GM12865 (cell line): ENCODE measurements around the gene KRTAP4-6.

ENCODE experiments used
- DNase-seq: peaks from one replicate; pipeline ENCODE4 v3.0.0; 2010; ENCODE audit warnings: low read depth
- H3K4me3 ChIP-seq: 2 replicates; pipeline ENCODE4 v1.5.1; 2011; ENCODE audit warnings: mild to moderate bottlenecking, low read depth, low read length, control low read depth
- CTCF ChIP-seq: IDR thresholded peaks from 2 replicates; pipeline ENCODE4 v1.5.1; 2011; ENCODE audit warnings: low read length, control low read depth, low read depth, inconsistent platforms; ENCODE audit not compliant: insufficient read depth; ENCODE audit errors: missing control alignments

The KRTAP4-6 gene

GRCh38 chr17:41098481-41098880 is 41.9 kb downstream of the KRTAP4-6 start:
- TF ChIP-seq CTCF = no peak
- DNase-seq = no peak

GRCh38 chr17:41098042-41098441 is 42.3 kb downstream of the KRTAP4-6 start, which contains the start of gene KRTAP4-8:
Gene KRTAP4-8 (minus strand): TSS chr17:41098142. CDS start chr17:41098084, 58 bp downstream.
- H3K4me3 ChIP-seq = no peak within 1 kb of the TSS
- DNase-seq = no peak
- TF ChIP-seq CTCF = no peak

More at GRCh38 chr17:41098481-41098880, 41.9 kb downstream of the KRTAP4-6 start:
- no peak overlapping the region for H3K4me3 ChIP-seq

- TF ChIP-seq CTCF = no peak
- no peak overlapping the region for H3K4me3 ChIP-seq
- no peak for DNase-seq
Observed at GRCh38 chr17:41096055-41096454, 44.3 kb downstream of the KRTAP4-6 start.
